D721Med (cell line): ENCODE data around the gene FBXO38.

Experiments
- DNase-seq: peaks from one replicate; pipeline ENCODE4 v3.0.0; 2011; ENCODE audit warnings: low spot score; ENCODE audit not compliant: insufficient read length
- FAIRE-seq: peaks from 2 replicates; lab custom pipeline; 2011; peaks lifted over from hg19 to GRCh38; lab: Jason Lieb, UNC
- TF ChIP-seq, protein P1 (sequence below): IDR thresholded peaks from 2 replicates; pipeline ENCODE4 v1.5.1; 2012; ENCODE audit warnings: mild to moderate bottlenecking, control low read depth; ENCODE audit not compliant: insufficient read depth; ENCODE audit errors: missing control alignments

FBXO38 gene, protein sequence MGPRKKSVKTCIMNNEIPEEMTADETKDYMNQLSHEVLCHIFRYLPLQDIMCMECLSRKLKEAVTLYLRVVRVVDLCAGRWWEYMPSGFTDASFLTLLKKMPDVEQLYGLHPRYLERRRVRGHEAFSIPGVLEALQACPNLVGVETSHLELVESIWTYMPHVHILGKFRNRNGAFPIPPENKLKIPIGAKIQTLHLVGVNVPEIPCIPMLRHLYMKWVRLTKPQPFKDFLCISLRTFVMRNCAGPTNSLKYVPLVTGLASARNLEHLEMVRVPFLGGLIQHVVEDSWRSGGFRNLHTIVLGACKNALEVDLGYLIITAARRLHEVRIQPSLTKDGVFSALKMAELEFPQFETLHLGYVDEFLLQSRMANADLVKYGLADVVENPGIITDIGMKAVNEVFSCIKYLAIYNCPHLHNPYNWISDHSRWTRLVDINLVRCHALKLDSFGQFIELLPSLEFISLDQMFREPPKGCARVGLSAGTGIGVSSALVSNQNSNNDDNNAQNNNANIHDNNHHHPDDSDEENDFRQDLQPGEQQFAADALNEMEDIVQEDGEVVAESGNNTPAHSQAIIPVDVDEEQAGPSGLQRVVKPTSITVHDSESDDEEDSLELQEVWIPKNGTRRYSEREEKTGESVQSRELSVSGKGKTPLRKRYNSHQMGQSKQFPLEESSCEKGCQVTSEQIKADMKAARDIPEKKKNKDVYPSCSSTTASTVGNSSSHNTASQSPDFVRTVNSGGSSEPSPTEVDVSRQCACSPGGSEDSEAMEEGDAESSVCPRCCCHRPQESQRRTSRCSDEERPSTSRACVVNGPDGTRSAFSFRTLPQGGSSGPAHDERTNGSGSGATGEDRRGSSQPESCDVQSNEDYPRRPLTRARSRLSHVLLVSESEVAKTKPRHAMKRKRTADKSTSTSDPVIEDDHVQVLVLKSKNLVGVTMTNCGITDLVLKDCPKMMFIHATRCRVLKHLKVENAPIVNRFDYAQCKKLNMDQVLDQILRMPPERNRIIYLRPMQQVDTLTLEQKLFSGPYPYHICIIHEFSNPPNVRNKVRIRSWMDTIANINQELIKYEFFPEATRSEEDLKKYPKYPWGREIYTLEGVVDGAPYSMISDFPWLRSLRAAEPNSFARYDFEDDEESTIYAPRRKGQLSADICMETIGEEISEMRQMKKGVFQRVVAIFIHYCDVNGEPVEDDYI

DNA sequence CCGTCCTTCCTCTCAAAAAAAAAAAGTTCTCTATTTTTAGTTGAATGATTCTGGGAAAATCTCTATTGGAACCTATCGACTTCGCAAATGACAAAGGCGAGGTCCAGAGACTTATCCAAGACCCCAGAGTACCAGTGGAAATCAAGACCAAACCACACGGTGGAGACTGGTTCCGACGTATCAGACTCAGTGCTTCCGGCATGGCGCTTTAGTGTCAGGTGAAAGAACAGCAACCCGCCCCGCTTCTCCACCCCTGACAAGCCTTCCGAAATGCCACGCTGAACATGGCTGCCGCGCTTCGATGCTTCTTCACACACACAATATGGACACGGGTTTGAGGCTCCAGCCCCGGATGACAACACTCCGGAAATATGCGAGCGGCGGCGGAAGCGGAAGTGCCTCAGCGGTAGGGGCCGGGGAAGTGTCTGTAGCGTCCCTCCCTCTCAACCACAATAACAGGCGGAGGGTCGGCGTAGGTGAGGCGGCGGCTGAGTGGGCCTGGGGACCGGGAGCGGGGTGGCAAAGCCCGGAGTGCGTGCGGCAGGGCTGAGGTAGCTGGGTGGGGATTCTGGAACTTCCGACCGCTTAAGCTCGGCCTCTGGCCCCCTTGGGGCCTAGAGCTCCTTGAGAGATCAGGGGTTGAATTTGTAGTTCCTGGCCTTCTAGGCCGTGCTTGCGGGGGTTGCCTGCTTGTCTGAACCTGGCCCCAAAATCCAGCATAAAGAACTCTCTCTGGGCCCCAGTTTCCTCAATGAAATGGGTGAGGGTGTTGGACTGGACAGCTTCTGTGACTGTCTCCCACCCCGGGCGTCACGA lies at the start of gene FBXO38:
FBXO38 (plus strand) TSS at position 395 of the 816 bp plus-strand sequence. CDS start 10,819 bp downstream, outside the sequence.
- TF ChIP-seq, protein P1, sequence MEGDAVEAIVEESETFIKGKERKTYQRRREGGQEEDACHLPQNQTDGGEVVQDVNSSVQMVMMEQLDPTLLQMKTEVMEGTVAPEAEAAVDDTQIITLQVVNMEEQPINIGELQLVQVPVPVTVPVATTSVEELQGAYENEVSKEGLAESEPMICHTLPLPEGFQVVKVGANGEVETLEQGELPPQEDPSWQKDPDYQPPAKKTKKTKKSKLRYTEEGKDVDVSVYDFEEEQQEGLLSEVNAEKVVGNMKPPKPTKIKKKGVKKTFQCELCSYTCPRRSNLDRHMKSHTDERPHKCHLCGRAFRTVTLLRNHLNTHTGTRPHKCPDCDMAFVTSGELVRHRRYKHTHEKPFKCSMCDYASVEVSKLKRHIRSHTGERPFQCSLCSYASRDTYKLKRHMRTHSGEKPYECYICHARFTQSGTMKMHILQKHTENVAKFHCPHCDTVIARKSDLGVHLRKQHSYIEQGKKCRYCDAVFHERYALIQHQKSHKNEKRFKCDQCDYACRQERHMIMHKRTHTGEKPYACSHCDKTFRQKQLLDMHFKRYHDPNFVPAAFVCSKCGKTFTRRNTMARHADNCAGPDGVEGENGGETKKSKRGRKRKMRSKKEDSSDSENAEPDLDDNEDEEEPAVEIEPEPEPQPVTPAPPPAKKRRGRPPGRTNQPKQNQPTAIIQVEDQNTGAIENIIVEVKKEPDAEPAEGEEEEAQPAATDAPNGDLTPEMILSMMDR, result no peak
- FAIRE-seq (peak; percentile 55), DNase-seq (peak; percentile 68)

DNA sequence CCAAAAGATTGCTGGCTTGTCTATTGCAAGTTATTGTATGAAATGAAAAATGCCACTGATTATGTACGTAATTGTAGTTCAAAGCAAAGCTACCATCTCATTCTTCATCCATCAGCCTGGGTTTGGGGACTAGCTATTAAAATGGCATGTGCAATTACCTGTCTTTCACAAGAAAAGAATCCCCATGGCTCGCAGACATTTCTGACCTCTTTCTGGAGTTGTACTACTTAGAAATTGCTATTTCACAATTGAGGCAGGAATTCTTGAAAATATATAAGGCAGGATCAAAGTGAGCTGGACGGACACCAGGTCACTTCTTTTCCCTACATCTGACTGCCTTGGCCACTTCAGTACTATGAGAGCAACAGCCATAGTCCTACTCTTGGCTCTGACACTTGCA lies 48.5 kb upstream of the FBXO38 start, which contains the start of gene SPINK9:
SPINK9 (plus strand) TSS at position 301 of the 400 bp plus-strand sequence; CDS start at position 356, 55 bp downstream.
- FAIRE-seq (no peak), DNase-seq (no peak)
- TF ChIP-seq, protein P1, result no peak

DNA sequence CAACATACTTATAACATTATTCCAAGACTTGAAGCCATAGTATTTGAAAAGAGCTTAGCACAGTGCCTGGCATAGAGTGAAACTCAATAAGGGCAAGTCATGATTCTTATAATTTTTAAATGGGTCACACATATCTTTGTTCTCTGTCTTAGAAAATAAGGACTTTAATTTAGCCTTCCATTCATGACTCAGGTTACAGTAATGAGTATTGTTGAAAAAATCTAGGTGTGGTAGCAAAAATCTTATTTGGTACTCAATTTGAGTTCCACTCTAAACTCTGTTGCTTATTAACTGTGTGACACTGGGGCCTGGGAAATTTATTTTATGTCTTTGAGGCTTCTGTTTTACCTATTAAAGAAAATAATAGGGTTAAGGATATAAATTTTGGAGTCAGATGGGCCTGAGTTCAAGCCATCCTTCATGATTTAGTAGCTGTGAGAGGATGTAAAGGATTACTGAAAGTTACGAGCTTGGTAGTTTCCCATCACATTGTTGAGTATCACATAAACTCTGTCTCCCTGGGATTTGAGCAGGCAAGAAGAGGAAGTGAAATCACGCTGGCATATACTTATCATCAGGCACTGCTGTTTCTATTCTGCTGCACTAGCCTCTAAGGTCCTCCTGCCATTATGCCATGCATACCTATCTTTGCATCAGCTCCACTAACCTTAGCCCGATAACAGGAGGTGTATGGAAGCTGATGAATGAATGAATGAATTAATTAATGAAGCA lies 46.9 kb upstream of the FBXO38 start:
- TF ChIP-seq, protein P1, result no peak
- no peak for FAIRE-seq
- no peak for DNase-seq

DNA sequence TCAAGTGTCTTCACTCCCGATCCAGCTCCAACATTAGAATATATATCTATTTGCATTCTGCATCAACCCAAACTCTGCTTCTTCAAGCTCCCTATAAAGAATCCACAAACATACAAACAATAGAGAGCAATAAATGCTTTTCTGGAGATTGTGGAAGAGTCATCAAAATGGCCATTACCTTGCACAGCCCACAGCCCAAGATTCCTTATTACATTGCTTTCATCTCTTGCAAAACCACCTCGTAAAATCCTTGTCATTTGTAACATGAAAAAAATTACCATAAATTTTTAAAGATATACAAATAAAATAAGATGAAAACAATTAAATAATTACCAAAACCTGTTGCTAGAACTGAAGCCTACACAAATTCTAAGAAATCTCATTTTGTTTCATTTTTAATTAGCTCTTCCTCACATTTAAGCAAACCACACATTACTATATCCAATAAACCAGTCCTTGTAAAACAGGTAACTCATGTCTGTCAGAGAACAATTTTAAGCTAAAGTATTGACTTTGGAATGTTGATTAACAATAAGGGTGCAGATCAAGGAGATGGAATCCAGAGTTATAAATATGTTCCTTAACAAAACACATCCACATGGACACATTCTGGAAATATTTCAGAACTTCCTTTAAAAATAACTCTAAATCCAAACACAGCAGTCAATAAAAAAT lies 41.2 kb upstream of the FBXO38 start:
- DNase-seq (no peak), FAIRE-seq (no peak)
- TF ChIP-seq, protein P1, result no peak

DNA sequence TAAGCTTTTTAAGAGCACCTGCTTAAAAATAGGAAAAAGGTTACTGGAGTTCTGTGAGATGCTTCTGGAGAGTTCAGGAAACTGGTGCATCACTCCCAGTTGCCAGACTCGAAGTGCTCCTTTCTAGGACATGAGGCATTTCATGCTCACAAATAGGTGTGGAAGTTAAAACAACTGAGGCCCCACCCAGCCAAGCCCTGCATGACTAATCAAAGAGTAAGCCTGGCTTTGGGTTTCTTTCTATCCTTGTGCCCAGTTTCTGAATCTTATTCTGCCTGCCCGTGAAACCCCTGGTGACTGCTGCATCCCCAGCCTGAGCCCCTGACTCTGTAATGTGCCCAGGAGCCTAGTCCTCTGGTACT lies 40.7 kb upstream of the FBXO38 start:
- TF ChIP-seq, protein P1, result no peak
- DNase-seq (no peak), FAIRE-seq (no peak)
